Midbrain (tissue), 1 donor: ENCODE data around the gene BRD3OS.

Source experiments
- DNase-seq: peaks from one replicate; lab custom pipeline; 2025; lab: John Stamatoyannopoulos, UW

The BRD3OS gene

GRCh38 chr9:134052491-134052890, 27.2 kb downstream of the BRD3OS start:
- DNase-seq = no peak

GRCh38 chr9:134052941-134053340, 27.7 kb downstream of the BRD3OS start:
- DNase-seq = no peak

- no peak for DNase-seq
Measured at GRCh38 chr9:134053401-134053871, 28.2 kb downstream of the BRD3OS start.

- DNase-seq = no peak
Measured at GRCh38 chr9:134053941-134054761, 28.9 kb downstream of the BRD3OS start.

GRCh38 chr9:134054891-134055811, 29.9 kb downstream of the BRD3OS start:
- DNase-seq = no peak

- peak; percentile 69 for DNase-seq
Measured at GRCh38 chr9:134055981-134056461, 30.7 kb downstream of the BRD3OS start.

- DNase-seq = no peak
Measured at GRCh38 chr9:134056483-134057306, 31.4 kb downstream of the BRD3OS start.

GRCh38 chr9:134057307-134057657, 32.0 kb downstream of the BRD3OS start:
- DNase-seq = no peak

GRCh38 chr9:134057751-134058701, 32.7 kb downstream of the BRD3OS start:
- no peak for DNase-seq

GRCh38 chr9:134058716-134059115, 33.4 kb downstream of the BRD3OS start:
- DNase-seq = no peak

GRCh38 chr9:134059188-134059641, 33.9 kb downstream of the BRD3OS start:
- no peak for DNase-seq

- peak; percentile 23 for DNase-seq
Measured at GRCh38 chr9:134059661-134060395, 34.5 kb downstream of the BRD3OS start.

GRCh38 chr9:134060546-134060945, 35.3 kb downstream of the BRD3OS start:
- DNase-seq = no peak

- DNase-seq = no peak
Measured at GRCh38 chr9:134061019-134061687, 35.9 kb downstream of the BRD3OS start.

- no peak for DNase-seq
Measured at GRCh38 chr9:134061688-134062371, 36.5 kb downstream of the BRD3OS start.

GRCh38 chr9:134062461-134063087, 37.3 kb downstream of the BRD3OS start:
- no peak for DNase-seq

- DNase-seq = no peak
Measured at GRCh38 chr9:134063088-134063570, 37.8 kb downstream of the BRD3OS start.
